ENCODE data around the gene ARL8A. TPM values are rescaled to one million over a fixed set of nuclear protein-coding genes. Genes with fewer than 3 reads are reported as not detected.
A peak's percentile ranks its signal among the peaks of the same experiment; 100 is the strongest.

Gene ARL8A
- total RNA-seq, 2 donors from 2014 or later: 72.8 to 82.0 TPM

- Mint-ChIP-seq H3K27me3 (ENCODE audit: insufficient read depth) (no peaks in the 10 kb centered on the region), H3K4me3 (no peak overlapping the region), H3K27ac (no peak overlapping the region), H3K36me3 (ENCODE audit: low read depth) (peaks cover 15% of the 10 kb centered on the region), H3K9me3 (no peaks in the 10 kb centered on the region), H3K4me1 (no peaks in the 10 kb centered on the region)
- no peak overlapping the region for H3K9ac ChIP-seq (ENCODE audit: extremely low read depth, low read length, poor library complexity, severe bottlenecking)
- H3K27ac ChIP-seq (ENCODE audit: low read depth, low read length): peak overlapping the region; percentile 74
- H3K27me3 ChIP-seq (ENCODE audit: control insufficient read depth, insufficient read depth, low read length, poor library complexity, severe bottlenecking): no peaks in the 10 kb centered on the region
- H3K4me1 ChIP-seq (ENCODE audit: control insufficient read depth, insufficient read depth, low read length): no peaks in the 10 kb centered on the region
- H3K4me3 ChIP-seq (ENCODE audit: low read length): no peak overlapping the region
- DNase-seq: peak; percentile 41
- no peak for TF ChIP-seq CTCF (conservative IDR thresholded peaks at IDR 0.05)
- H3K9me3 ChIP-seq (ENCODE audit: control insufficient read depth, low read length): no peaks in the 10 kb centered on the region
- 92 to 95% methylated on average over 4 to 8 of the region's 8 CpGs for WGBS, 2 experiments (ENCODE audit: insufficient coverage in 1 of 2, insufficient read length in 1 of 2)
- H3K36me3 ChIP-seq (ENCODE audit: control insufficient read depth, insufficient read depth, low read length): peaks cover 26% of the 10 kb centered on the region
These were observed 14.9 kb downstream of the ARL8A start for GRCh38 chr1:202129453-202130296.

GRCh38 chr1:202127836-202128622 is 16.5 kb downstream of the ARL8A start:
- Mint-ChIP-seq H3K27ac (no peak overlapping the region), H3K4me1 (peaks cover 4% of the 10 kb centered on the region), H3K36me3 (ENCODE audit: low read depth) (peaks cover 11% of the 10 kb centered on the region), H3K4me3 (no peak overlapping the region), H3K9me3 (no peaks in the 10 kb centered on the region), H3K27me3 (ENCODE audit: insufficient read depth) (peaks cover 2% of the 10 kb centered on the region)
- Histone ChIP-seq H3K4me1 (ENCODE audit: control insufficient read depth, insufficient read depth, low read length) (no peaks in the 10 kb centered on the region), H3K9me3 (ENCODE audit: control insufficient read depth, low read length) (no peaks in the 10 kb centered on the region), H3K9ac (ENCODE audit: extremely low read depth, low read length, poor library complexity, severe bottlenecking) (no peak overlapping the region), H3K36me3 (ENCODE audit: control insufficient read depth, insufficient read depth, low read length) (peaks cover 12% of the 10 kb centered on the region), H3K4me3 (ENCODE audit: low read length) (no peak overlapping the region), H3K27me3 (ENCODE audit: control insufficient read depth, insufficient read depth, low read length, poor library complexity, severe bottlenecking) (no peaks in the 10 kb centered on the region), H3K27ac (ENCODE audit: low read depth, low read length) (no peak overlapping the region)
- peak; percentile 45 for DNase-seq
- 93 to 100% methylated on average over 10 to 26 of the region's 26 CpGs for WGBS, 2 experiments (ENCODE audit: insufficient coverage in 1 of 2, insufficient read length in 1 of 2)
- TF ChIP-seq CTCF (conservative IDR thresholded peaks at IDR 0.05): no peak

DNA sequence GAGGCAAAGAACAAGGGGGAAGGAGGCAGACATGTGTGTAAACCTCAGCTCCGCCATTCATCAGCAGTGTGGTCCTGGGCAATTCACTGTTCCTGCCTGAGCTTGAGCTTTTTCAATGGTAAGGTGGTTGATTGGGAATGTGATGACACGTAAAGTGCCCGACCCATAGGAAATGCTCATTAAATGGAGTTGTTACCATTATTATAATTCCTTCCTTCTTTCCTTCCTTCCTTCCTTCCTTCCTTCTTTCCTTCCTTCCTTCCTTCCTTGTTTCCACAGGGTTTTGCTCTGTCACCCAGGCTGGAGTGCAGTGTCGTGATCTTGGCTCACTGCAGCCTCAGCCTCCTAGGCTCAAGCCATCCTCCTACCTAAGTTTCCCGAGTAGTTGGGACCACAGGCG is 17.5 kb downstream of the ARL8A start:
- WGBS, 2 experiments (ENCODE audit: insufficient coverage in 1 of 2, insufficient read length in 1 of 2): 86 to 97% methylated on average over 1 to 4 of the region's 6 CpGs
- H3K36me3 ChIP-seq (ENCODE audit: control insufficient read depth, insufficient read depth, low read length): peaks cover 2% of the 10 kb centered on the region
- no peaks in the 10 kb centered on the region for H3K4me1 ChIP-seq (ENCODE audit: control insufficient read depth, insufficient read depth, low read length)
- peaks cover 4% of the 10 kb centered on the region for H3K36me3 Mint-ChIP-seq (ENCODE audit: low read depth)
- H3K4me3 Mint-ChIP-seq: no peak overlapping the region
- TF ChIP-seq CTCF (conservative IDR thresholded peaks at IDR 0.05): no peak
- DNase-seq: no peak
- H3K9me3 Mint-ChIP-seq: no peaks in the 10 kb centered on the region
- H3K4me3 ChIP-seq (ENCODE audit: low read length): no peak overlapping the region
- no peak overlapping the region for H3K27ac Mint-ChIP-seq
- H3K9me3 ChIP-seq (ENCODE audit: control insufficient read depth, low read length): no peaks in the 10 kb centered on the region
- H3K27ac ChIP-seq (ENCODE audit: low read depth, low read length): no peak overlapping the region
- H3K27me3 Mint-ChIP-seq (ENCODE audit: insufficient read depth): peaks cover 2% of the 10 kb centered on the region
- H3K27me3 ChIP-seq (ENCODE audit: control insufficient read depth, insufficient read depth, low read length, poor library complexity, severe bottlenecking): no peaks in the 10 kb centered on the region
- no peak overlapping the region for H3K9ac ChIP-seq (ENCODE audit: extremely low read depth, low read length, poor library complexity, severe bottlenecking)
- H3K4me1 Mint-ChIP-seq: peaks cover 4% of the 10 kb centered on the region
